GM21825 (cell line): Measurements from ENCODE around the gene DGKA.
"Not testable (repeated sequence)": the region's sequence is repeated elsewhere in the genome, so short reads cannot be mapped to it uniquely, and the experiment has no call there.

Experiments used
- ATAC-seq: cut with Tn5 transposase; IDR thresholded peaks from one replicate; pipeline ENCODE4 v1.9.1; 2021; ENCODE audit warnings: mild to moderate bottlenecking, moderate library complexity; ENCODE audit not compliant: unreplicated experiment

Gene DGKA

DNA sequence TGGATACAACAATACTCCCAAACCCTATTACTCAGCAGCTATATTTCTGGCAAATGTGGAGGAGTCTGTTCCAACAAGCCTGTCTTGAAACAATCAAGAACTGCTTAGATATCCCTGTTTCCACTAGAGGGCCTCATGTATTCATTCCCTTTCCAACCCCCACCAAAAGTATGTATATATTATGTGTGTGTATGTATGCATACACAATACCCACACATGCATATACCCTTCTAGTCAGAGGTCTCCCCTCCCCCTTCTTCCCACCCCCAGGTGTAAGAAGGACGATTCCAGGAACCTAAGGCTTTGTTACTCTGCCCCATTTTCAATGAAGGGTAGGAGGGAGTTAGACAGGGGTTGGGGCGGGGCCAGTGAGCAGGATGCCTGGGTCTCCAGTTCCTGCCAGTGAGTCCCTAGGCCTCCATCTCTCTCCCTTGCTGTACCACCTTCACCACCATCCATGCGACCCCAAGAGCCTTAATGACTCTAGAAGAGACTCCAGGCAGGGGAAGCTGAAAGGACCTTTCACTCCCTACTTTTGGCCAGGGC is at the start of gene DGKA:
Gene DGKA (plus strand): TSS at position 392 of the 546 bp plus-strand sequence. CDS start 5,342 bp downstream, outside the sequence.
- ATAC-seq: no peak

DNA sequence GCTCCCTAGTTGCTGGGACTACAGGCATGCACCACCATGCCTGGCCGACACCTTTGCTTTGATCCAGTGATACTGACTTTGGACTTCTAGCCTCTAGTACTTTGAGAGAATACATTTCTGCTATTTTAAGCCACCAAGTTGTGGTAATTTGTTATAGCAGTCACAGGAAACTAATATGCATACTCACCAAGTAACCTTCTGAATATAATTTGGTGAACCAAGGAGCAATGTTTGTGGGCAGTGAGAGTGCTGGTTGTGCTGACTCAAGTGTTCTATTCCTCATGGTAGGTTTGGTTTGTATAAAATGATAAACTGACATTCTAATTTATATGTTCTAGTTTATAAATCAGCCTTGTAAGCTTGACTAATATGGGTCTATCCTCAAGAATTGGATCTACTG is 45.8 kb upstream of the DGKA start:
- no peak for ATAC-seq

- ATAC-seq: no peak
Observed at GRCh38 chr12:55891310-55891709, 39.7 kb upstream of the DGKA start.

DNA sequence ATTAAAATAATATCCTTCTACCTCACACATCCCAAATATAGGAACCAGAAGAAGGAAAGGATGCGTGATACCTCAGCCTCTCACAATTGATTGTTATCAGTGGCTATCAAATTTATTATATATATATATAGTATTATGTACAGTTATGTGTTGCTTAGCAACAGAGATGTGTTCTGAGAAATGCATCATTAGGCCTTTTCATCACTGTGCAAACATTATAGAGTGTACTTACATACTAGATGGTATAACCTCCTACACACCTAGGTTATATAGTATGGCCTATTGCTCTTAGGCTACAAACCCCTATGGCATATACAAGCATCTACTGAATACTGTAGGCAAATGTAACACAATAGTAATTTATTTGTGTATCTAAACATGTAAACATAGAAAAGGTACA is 37.2 kb upstream of the DGKA start:
- ATAC-seq: no peak

DNA sequence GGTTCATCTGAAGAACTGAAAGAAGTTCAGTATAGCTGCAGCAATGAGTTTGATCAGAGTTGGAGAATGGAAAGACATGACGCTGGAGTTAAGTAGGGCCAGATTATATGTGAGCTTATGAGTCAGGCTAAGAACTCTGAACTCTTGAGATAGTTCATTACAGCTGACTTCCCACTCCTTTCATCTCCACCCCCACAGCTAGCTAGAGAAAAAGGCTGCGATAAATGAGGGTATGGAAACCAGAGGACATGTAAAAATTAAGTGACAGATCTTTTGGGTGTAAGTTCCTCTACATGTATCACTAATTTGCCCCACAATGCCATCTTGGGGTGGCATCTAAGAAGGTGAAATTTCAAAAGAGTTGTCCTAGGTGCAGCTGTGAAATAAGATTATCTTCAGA is 31.9 kb upstream of the DGKA start:
- no peak for ATAC-seq

DNA sequence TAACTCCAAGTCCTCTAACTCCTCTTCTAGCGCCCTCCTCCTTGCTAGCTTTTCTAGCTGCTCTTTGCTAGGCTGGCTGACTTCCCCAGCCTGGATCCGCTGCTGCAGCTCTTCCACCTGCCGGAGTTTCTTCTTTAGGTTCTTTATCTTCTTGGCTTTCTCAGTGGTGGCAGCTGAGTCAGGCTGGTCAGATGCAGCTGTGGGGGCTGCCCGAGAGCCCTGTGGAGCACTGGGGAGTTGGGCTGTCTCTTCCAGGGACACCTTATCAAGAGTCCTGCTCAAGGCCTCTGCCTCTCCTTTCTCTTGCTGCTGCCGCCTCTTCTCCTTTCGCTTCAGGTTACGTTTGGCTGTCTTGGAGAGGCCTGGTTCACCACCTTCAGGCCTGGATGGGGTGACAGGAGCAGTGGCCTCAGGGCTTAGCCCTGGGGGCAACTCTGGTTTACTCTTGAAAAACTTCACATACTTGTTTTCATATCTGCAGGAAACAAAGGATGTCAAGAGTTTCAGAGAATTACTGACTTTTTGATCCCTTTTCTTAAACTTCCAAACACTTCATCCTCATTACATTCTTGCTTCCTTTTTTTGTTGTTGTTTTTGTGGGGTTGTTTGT is 29.0 kb upstream of the DGKA start:
- no peak for ATAC-seq

DNA sequence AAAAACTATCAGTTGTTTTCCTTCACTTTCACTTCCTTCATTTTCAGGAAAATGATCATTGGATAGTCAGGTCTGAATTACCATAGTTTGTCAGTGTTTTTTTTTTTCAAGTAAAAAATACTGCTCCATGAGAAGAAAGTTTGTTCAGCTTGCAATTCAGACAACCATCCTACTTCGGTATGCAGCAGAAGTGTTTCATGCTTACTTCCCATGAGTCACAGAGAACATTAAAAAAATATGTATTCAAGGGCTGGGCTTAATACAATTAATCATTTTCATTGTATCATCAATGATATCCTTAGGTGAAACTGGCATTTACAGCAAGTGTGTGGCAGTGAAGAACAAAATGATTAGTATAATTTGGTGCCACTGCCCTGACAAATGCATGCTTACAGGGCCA is 24.9 kb upstream of the DGKA start:
- no peak for ATAC-seq

DNA sequence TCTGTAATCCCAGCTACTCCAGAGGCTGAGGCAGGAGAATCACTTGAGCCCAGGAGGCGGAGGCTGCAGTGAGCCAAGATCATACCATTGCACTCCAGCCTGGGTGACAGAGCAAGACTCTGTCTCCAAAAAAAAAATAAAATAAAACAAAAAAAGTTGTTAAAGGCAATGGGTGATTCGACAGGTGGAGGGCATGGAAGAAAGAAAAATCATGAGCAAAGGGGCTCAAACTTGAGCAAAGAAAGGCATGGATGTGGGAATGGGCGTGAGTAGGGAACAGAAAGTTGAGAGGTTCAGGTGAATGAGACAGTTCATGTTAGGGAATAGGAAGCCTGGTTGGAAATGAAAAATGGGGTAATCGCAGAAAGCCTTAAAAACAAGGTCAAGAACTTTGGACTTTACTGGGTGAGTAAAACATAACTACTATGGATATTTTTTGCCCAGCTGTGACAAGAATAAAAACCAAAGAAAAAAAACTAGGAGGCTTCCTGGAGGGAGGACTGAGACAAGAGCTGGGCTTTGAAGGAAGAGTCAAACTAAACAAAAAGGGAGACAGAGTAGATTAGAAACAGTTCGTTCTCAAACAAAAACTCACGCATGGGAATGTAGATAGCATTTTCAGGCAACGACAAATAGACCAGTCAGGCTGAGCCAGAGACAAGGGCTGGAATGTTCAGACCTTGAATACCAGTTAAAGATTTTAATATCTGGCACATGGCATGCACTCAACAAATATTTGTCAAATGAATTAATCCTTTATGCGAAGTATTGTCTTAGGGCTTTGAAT is 22.0 kb upstream of the DGKA start:
- no peak for ATAC-seq

DNA sequence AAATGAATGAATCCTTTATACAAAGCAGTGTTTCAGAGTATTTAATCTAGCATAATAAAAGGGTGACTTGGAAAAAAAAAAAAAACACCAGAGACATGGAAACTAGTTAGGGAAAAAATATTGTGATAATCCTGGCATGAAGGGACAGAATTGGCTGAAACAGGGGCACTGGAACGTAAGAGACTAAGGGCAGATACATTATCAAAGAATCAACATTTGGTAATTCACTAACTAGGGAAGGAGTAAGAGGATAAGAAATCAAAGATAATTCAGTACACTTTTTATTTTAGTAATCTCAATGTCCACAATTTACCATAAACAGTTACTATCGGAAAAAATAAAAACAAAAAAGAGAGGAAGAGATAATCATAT is 21.5 kb upstream of the DGKA start:
- ATAC-seq: no peak

DNA sequence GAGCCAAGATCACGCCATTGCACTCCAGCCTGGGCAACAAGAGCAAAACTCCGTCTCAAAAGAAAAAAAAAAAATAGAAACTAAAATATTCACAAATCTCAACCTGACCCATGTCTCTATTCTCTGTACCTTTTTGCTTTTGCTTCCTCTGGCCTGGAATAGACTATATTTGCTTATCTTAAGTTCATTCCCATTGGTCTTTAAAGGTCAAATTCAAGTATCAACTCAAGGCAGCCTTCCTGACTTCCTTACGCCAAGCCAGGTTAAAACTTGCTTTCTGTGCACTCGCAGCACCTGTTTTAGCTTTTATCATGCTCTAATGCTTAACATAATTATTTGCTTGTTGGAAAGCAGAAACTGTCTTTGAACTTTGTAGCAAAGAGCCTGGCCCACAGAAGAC is 18.1 kb upstream of the DGKA start:
- no peak for ATAC-seq

GRCh38 chr12:55915482-55915859 is 15.5 kb upstream of the DGKA start:
- no peak for ATAC-seq

DNA sequence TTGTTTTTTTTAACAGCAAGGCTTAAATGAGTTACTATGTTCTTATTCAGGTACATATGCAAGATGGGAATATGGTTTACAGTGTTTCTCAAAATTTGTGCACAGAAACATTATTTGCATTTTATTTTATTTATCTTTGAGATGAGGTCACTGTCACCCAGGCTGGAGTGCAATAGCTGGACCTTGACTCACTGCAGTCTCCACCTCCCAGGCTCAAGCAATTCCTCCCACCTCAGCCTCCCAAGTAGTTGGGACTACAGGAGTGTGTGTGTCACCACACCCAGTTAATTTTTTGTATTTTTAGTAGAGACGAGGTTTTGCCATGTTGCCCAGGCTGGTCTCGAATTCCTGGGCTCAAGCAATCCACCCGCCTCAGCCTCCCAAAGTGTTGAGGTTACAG is 11.9 kb upstream of the DGKA start:
- not testable (repeated sequence) for ATAC-seq

GRCh38 chr12:55922126-55922525 is 8.8 kb upstream of the DGKA start:
- ATAC-seq: no peak

DNA sequence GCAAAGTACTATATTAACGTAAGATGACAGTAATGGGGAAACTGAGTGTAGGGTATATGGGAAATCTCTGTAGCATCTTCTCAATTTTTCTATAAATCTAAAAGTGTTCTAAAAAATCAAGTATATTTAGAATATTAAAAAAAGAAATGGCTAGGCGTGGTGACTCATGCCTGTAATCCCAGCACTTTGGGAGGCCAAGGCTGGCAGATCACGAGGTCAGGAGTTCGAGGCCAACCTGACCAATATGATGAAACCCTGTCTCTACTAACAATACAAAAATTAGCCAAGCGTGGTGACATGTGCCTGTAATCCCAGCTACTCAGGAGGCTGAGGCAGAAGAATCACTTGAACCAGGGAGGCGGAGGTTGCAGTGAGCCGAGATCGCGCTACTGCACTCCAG is 7.3 kb upstream of the DGKA start:
- ATAC-seq: not testable (repeated sequence)

DNA sequence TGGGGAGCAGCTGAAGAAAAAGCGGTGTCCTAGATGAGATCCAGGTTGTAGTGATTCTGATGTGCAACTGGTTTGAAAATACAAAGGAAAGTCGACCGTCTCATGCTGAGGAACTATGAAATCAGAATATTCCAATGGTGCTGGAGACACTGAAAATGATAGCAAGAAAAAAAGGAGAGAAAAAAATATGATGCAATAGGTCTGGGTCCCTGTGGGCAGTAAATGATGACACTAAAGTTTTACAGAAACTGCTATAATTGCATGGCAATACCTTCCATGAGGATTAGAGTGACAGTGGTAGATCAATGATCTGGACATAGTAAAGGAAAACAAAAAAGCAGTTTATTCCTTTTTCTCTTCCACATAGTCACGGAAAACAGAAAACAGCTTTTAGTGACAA is 5.6 kb upstream of the DGKA start:
- no peak for ATAC-seq

DNA sequence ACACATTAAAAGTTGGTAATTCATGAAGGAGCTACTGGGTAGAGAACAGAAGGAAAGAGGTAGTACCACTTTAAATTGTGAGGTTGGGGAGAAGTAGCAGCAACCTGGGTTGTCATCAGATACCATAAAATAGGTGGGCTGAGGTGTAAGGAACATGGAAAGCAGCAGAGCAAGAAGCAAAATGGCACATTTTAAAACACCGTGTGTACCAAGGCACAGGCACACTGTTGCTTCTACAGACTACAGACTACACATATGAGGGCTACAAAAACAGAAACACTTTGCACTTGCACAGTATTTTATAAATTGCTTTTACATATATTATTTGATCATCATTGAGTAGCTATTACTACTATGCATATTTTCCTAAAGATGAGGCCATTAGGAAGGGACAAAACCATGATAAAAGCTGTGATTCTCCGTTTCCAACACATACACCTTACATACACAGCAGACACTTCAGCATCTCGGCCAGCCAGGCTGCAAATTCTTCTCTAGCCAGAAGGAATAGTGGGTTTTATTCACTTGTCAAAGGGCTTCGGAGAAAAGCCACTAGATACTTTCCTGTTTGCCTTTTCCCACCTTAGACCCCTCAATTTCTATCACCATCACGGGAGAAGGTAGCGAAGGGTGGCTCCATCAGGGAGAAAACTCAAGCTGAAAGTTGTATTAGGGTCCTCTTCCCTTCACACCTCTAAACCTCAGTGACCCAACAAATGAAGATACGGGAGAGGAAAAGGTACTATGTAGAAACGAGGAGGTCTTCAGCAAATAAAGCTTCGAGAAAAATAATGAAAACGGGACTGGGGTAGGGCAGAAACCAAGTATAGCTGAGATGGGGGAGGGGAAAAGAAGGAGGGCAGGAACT is 4.9 kb upstream of the DGKA start:
- no peak for ATAC-seq

GRCh38 chr12:55926738-55927587 is 4.0 kb upstream of the DGKA start:
- ATAC-seq: peak; percentile 47

- peak; percentile 30 for ATAC-seq
Observed at GRCh38 chr12:55927588-55928502, 3.1 kb upstream of the DGKA start, which contains the start of gene PYM1. Gene PYM1, minus strand, starts transcription at chr12:55927894. Its CDS starts 133 bp downstream, at chr12:55927761.

DNA sequence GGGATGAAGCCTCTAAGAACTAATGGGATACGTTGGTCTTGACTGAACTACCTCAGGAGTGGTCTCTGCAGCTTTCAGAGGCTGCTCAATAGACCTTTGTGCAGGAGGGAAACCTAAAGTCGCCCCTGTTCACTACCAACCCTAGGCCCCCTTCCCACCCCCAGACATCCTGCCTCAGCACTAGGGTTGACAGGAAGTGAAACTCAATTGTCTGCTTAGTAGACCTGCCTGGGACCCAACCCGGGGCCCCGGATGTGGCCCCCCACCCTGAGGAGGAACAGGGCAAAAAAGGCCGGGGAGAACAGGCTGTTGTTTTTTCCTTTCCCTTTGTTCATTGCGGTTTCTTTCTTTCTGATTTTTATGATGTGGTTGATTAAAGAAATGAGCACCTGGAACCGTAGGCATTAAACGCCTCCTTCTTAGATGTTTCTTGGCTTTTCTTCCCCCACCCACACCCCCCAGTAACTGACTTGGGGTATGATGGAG is 1.6 kb upstream of the DGKA start:
- peak; percentile 49 for ATAC-seq
